Sigmoid colon (tissue), 7 donors: Measurements from ENCODE around the gene GPR42. TPM values are rescaled to one million over a fixed set of nuclear protein-coding genes. Genes with fewer than 3 reads are reported as not detected.

ENCODE experiments used
- DNase-seq: peaks from one replicate; pipeline ENCODE4 v3.0.0-alpha.2; 2019
- H3K27ac ChIP-seq, 4 donors: fragments of 200-600 bp; sonication (generic); one replicate each; pipeline ENCODE4 v1.5.1; 2016 to 2019; ENCODE audit warnings: mild to moderate bottlenecking in 1 of 4
- H3K27me3 ChIP-seq, 3 donors: fragments of 200-600 bp; sonication (generic); one replicate each; pipeline ENCODE4 v1.5.1; 2019; ENCODE audit warnings: mild to moderate bottlenecking in 1 of 3
- H3K36me3 ChIP-seq, 4 donors: fragments of 200-600 bp; sonication (generic); one replicate each; pipeline ENCODE4 v1.5.1; 2016 to 2019
- H3K4me1 ChIP-seq, 4 donors: fragments of 200-600 bp; sonication (generic); one replicate each; pipeline ENCODE4 v1.5.1; 2017 to 2019
- H3K4me3 ChIP-seq, 4 donors: fragments of 200-600 bp; sonication (generic); one replicate each; pipeline ENCODE4 v1.5.1; 2017 to 2019; ENCODE audit warnings: mild to moderate bottlenecking in 2 of 4, moderate library complexity in 1 of 4
- H3K9me3 ChIP-seq, 4 donors: fragments of 200-600 bp in 3 of 4; sonication (generic) in 3 of 4; one replicate each; pipeline versions ENCODE4 v1.5.1 to v1.6.1; 2013 to 2019
- EP300 ChIP-seq, 4 donors: sonication (generic); formaldehyde crosslinking; IDR thresholded peaks; one replicate each; pipeline ENCODE4 v1.6.1; 2017; ENCODE audit warnings: antibody characterized with exemption in 4 of 4
- POLR2A ChIP-seq, 2 donors: fragments of 450-650 bp; IDR thresholded peaks; one replicate each; pipeline ENCODE4 v1.6.1; 2016; ENCODE audit warnings: antibody characterized with exemption in 2 of 2, mild to moderate bottlenecking in 2 of 2, moderate library complexity in 2 of 2
- POLR2AphosphoS5 ChIP-seq, 4 donors: sonication (generic); formaldehyde crosslinking; IDR thresholded peaks; one replicate each; pipeline ENCODE4 v1.6.1; 2017; ENCODE audit warnings: antibody characterized with exemption in 4 of 4
- WGBS, 2 donors: extraction: QIAGEN DNeasy Blood & Tissue Kit; methylation state at CpG; one replicate each; pipeline ENCODE4 v1.1.7; 2013; 5-methylcytosine and 5-hydroxymethylcytosine counted together
- intact Hi-C: fragments of 100-400 bp; cut with DNase I; formaldehyde crosslinking; loops from one replicate; pipeline ENCODE4 v1.15.1; 2023
- polyA plus RNA-seq, 3 donors: library from polyadenylated mRNA; stranded (reverse); fragments of 200-250 nt; gene quantifications; one replicate each; pipeline ENCODE4 v1.2.3, GENCODE V29; 2013
- small RNA-seq, 3 donors: library from RNA; depleted of rRNA; stranded (forward); fragments of <200 nt; gene quantifications; one replicate each; pipeline ENCODE3, GENCODE V24; 2016
- total RNA-seq, 4 donors: library from RNA; depleted of rRNA; stranded (reverse); fragments of >200 nt; gene quantifications; one replicate each; pipeline ENCODE4 v1.1.0, GENCODE V29; 2016
- TF ChIP-seq, protein P1 (sequence below), 4 experiments: fragments of 450-650 bp in 3 of 4; fragments of 200-600 bp in 1 of 4; IDR thresholded peaks; one replicate each; pipeline ENCODE4 v1.5.1; 2016 to 2019; ENCODE audit warnings: antibody characterized with exemption in 4 of 4, mild to moderate bottlenecking in 3 of 4, moderate library complexity in 2 of 4
- donor health status: healthy with polysubstance abuse.
- donor health status: Bipolar disorder and iron deficiency.
- donor health status: healthy.

Gene GPR42
- total and polyA plus RNA-seq, 7 donors: 0.17 to 0.83 (median 0.31) TPM; not detected in 3

DNA sequence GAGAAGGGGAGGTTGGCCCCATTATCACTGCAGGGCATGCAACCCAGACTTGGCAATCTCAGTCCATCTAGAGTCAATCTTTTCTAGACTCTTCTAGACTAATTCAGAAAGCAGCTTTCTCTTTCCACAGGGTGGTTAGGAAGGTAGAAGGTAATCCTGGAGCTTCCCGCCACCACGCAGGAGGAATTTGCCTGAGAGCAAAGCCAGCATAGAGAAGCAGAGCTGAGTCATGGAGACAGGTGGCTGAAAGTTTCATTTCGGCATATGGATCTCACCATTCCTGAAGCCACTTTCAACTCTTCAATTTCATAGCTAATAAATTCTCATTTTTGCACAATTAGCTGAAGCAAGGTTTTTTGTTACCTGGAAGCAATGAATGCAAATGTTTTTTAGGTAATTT is 48.2 kb downstream of the GPR42 start:
- H3K27me3 ChIP-seq: peaks cover 0 to 5% (median 0%) of the 10 kb centered on the region in 3 donors
- 77 to 93% methylated on average over 3 of the region's 3 CpGs for WGBS, 2 donors
- intact Hi-C loops: no loop called here
- no peaks in the 10 kb centered on the region for H3K36me3 ChIP-seq
- no peak overlapping the region for H3K4me3 ChIP-seq
- TF ChIP-seq POLR2AphosphoS5 (IDR thresholded peaks at IDR 0.05) (no peak), POLR2A (IDR thresholded peaks at IDR 0.05) (no peak), EP300 (IDR thresholded peaks at IDR 0.05) (no peak)
- TF ChIP-seq, protein P1, sequence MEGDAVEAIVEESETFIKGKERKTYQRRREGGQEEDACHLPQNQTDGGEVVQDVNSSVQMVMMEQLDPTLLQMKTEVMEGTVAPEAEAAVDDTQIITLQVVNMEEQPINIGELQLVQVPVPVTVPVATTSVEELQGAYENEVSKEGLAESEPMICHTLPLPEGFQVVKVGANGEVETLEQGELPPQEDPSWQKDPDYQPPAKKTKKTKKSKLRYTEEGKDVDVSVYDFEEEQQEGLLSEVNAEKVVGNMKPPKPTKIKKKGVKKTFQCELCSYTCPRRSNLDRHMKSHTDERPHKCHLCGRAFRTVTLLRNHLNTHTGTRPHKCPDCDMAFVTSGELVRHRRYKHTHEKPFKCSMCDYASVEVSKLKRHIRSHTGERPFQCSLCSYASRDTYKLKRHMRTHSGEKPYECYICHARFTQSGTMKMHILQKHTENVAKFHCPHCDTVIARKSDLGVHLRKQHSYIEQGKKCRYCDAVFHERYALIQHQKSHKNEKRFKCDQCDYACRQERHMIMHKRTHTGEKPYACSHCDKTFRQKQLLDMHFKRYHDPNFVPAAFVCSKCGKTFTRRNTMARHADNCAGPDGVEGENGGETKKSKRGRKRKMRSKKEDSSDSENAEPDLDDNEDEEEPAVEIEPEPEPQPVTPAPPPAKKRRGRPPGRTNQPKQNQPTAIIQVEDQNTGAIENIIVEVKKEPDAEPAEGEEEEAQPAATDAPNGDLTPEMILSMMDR (IDR thresholded peaks at IDR 0.05): no peak
- no peaks in the 10 kb centered on the region for H3K9me3 ChIP-seq
- no peak overlapping the region for H3K27ac ChIP-seq
- DNase-seq: no peak
- H3K4me1 ChIP-seq: no peaks in the 10 kb centered on the region

DNA sequence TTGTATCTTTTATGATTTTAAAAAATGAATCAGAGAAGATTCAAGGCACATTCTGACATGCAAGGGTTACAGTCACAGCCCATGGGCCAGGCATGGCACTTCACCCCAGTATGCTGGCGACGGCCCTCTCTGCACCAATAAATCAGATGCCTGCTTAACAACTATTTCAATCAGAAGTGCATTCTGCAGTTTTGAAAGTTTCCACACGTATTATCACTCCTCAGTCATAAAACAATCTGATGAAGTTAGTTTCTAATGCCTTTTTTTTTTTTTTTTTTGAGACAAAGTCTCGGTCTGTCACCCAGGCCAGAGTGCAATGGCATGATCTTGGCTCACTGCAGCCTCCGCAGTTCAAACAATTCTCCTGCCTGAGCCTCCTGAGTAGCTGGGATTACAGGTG is 48.9 kb downstream of the GPR42 start:
- H3K36me3 ChIP-seq: no peaks in the 10 kb centered on the region
- WGBS, 2 donors: 35 to 72% methylated on average over 5 of the region's 5 CpGs
- no peak overlapping the region for H3K27ac ChIP-seq
- DNase-seq: no peak
- H3K4me3 ChIP-seq: no peak overlapping the region
- no peak for TF ChIP-seq POLR2AphosphoS5 (IDR thresholded peaks at IDR 0.05)
- no peak for TF ChIP-seq EP300 (IDR thresholded peaks at IDR 0.05)
- TF ChIP-seq, protein P1 (IDR thresholded peaks at IDR 0.05): no peak
- no peak for TF ChIP-seq POLR2A (IDR thresholded peaks at IDR 0.05)
- H3K9me3 ChIP-seq: no peaks in the 10 kb centered on the region
- H3K4me1 ChIP-seq: no peaks in the 10 kb centered on the region
- peaks cover 0 to 5% (median 0%) of the 10 kb centered on the region in 3 donors for H3K27me3 ChIP-seq
- intact Hi-C loops: no loop called here

DNA sequence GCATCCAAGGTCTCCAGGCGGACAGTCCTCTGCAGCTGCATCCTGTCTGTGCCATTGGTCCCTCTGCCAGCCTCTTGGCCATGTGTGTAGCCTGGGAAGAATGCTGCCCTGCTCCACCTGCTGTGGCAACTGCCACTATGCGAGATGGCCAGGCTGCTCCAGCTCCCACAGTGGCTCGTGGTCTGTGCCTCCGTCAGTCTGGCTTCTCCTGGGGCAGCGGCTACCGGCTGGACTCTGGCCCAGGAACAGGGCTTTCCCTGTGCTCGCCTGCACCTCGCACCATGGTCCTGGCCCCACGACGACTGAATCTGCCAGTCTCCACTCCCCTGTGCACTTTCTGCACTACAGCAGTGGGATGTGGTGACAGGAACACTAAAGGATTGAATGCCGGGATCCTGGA is 50.5 kb downstream of the GPR42 start:
- H3K27ac ChIP-seq: no peak overlapping the region
- TF ChIP-seq, protein P1 (IDR thresholded peaks at IDR 0.05): no peak
- TF ChIP-seq EP300 (IDR thresholded peaks at IDR 0.05) (no peak), POLR2A (IDR thresholded peaks at IDR 0.05) (no peak)
- no peaks in the 10 kb centered on the region for H3K36me3 ChIP-seq
- H3K9me3 ChIP-seq: no peaks in the 10 kb centered on the region
- DNase-seq: no peak
- H3K4me1 ChIP-seq: no peaks in the 10 kb centered on the region
- 76 to 80% methylated on average over 11 of the region's 11 CpGs for WGBS, 2 donors
- no peak overlapping the region for H3K4me3 ChIP-seq
- H3K27me3 ChIP-seq: peaks cover 0 to 5% (median 0%) of the 10 kb centered on the region in 3 donors
- intact Hi-C loops: no loop called here

Small RNA genes lying within 50 kb of the gene (small RNA-seq; reads per million reads assigned to genes)
- 0 reads per million in 3 donors for gene RN7SL491P

Other genes starting within 250 kb of the GPR42 start
- gene LGI4, start 236.0 kb upstream of the GPR42 start, total RNA-seq: 10 to 100 TPM; 29.0 to 47.1 (median 35.1) TPM
- 10 to 100 TPM in 1 of 3 donors, 1 to 10 TPM in 2; 4.2 to 35.7 (median 9.0) TPM for gene LGI4, start 236.0 kb upstream of the GPR42 start, polyA plus RNA-seq
- gene FXYD1, start 232.2 kb upstream of the GPR42 start, total RNA-seq: 100 to 1,000 TPM in 1 of 4 donors, 10 to 100 TPM in 3; 39.1 to 107 (median 44.6) TPM
- gene FXYD1, start 232.2 kb upstream of the GPR42 start, polyA plus RNA-seq: 10 to 100 TPM in 2 of 3 donors, 1 to 10 TPM in 1; 6.0 to 57.7 (median 15.0) TPM
- gene FXYD7, start 227.8 kb upstream of the GPR42 start, total RNA-seq: 1 to 10 TPM in 1 of 4 donors, not detected in 3; 3.3 TPM
- 1 to 10 TPM in 1 of 3 donors, not detected in 2; 1.7 TPM for gene FXYD7, start 227.8 kb upstream of the GPR42 start, polyA plus RNA-seq
- gene FXYD5, start 216.3 kb upstream of the GPR42 start, total RNA-seq: 10 to 100 TPM; 20.1 to 32.4 (median 28.8) TPM
- 100 to 1,000 TPM in 1 of 3 donors, 10 to 100 TPM in 2; 18.5 to 102 (median 27.0) TPM for gene FXYD5, start 216.3 kb upstream of the GPR42 start, polyA plus RNA-seq
- gene FAM187B, start 142.3 kb upstream of the GPR42 start, total RNA-seq: not detected
- not detected for gene FAM187B, start 142.3 kb upstream of the GPR42 start, polyA plus RNA-seq
- 1 to 10 TPM in 3 of 4 donors, under 1 TPM in 1; 0.68 to 3.6 (median 2.3) TPM for gene LSR, start 122.1 kb upstream of the GPR42 start, total RNA-seq
- 100 to 1,000 TPM in 1 of 3 donors, 10 to 100 TPM in 2; 51.8 to 218 (median 61.9) TPM for gene LSR, start 122.1 kb upstream of the GPR42 start, polyA plus RNA-seq
- gene USF2, start 102.1 kb upstream of the GPR42 start, total RNA-seq: 100 to 1,000 TPM in 3 of 4 donors, 10 to 100 TPM in 1; 76.8 to 120 (median 102) TPM
- 10 to 100 TPM; 72.8 to 98.3 (median 76.3) TPM for gene USF2, start 102.1 kb upstream of the GPR42 start, polyA plus RNA-seq
- gene HAMP, start 88.5 kb upstream of the GPR42 start, total RNA-seq: 1 to 10 TPM in 1 of 4 donors, not detected in 3; 3.1 TPM
- gene HAMP, start 88.5 kb upstream of the GPR42 start, polyA plus RNA-seq: under 1 TPM; under 0.01 to 0.92 (median 0.61) TPM
- 1 to 10 TPM in 1 of 4 donors, not detected in 3; 6.1 TPM for gene MAG, start 78.9 kb upstream of the GPR42 start, total RNA-seq
- gene MAG, start 78.9 kb upstream of the GPR42 start, polyA plus RNA-seq: under 1 TPM in 1 of 3 donors, not detected in 2; 0.06 TPM
- 1 to 10 TPM; 1.2 to 4.8 (median 2.7) TPM for gene CD22, start 41.9 kb upstream of the GPR42 start, total RNA-seq
- gene CD22, start 41.9 kb upstream of the GPR42 start, polyA plus RNA-seq: 100 to 1,000 TPM in 1 of 3 donors, 1 to 10 TPM in 1, under 1 TPM in 1; 0.69 to 107 (median 4.8) TPM
- not detected for gene FFAR1, start 23.2 kb upstream of the GPR42 start, total RNA-seq
- gene FFAR1, start 23.2 kb upstream of the GPR42 start, polyA plus RNA-seq: under 1 TPM in 1 of 3 donors, not detected in 2; 0.06 TPM
- 1 to 10 TPM; 1.1 to 1.9 (median 1.5) TPM for gene FFAR3, start 12.6 kb upstream of the GPR42 start, total RNA-seq
- under 1 TPM in 1 of 3 donors, not detected in 2; 0.67 TPM for gene FFAR3, start 12.6 kb upstream of the GPR42 start, polyA plus RNA-seq
- under 1 TPM in 1 of 4 donors, not detected in 3; 0.81 TPM for gene FFAR2, start 77.2 kb downstream of the GPR42 start, total RNA-seq
- under 1 TPM in 2 of 3 donors, not detected in 1; 0.69 to 0.92 TPM for gene FFAR2, start 77.2 kb downstream of the GPR42 start, polyA plus RNA-seq
- gene KRTDAP, start 119.4 kb downstream of the GPR42 start, total RNA-seq: not detected
- not detected for gene KRTDAP, start 119.4 kb downstream of the GPR42 start, polyA plus RNA-seq
- gene DMKN, start 142.6 kb downstream of the GPR42 start, total RNA-seq: 10 to 100 TPM in 3 of 4 donors, 1 to 10 TPM in 1; 6.1 to 39.0 (median 24.4) TPM
- gene DMKN, start 142.6 kb downstream of the GPR42 start, polyA plus RNA-seq: 10 to 100 TPM in 1 of 3 donors, 1 to 10 TPM in 2; 5.5 to 20.6 (median 9.0) TPM
- gene SBSN, start 157.2 kb downstream of the GPR42 start, total RNA-seq: not detected
- 1 to 10 TPM in 1 of 3 donors, under 1 TPM in 1, not detected in 1; 0.17 to 1.2 TPM for gene SBSN, start 157.2 kb downstream of the GPR42 start, polyA plus RNA-seq
- gene GAPDHS, start 162.4 kb downstream of the GPR42 start, total RNA-seq: not detected
- not detected for gene GAPDHS, start 162.4 kb downstream of the GPR42 start, polyA plus RNA-seq
- gene TMEM147, start 174.6 kb downstream of the GPR42 start, total RNA-seq: 10 to 100 TPM; 60.1 to 72.5 (median 69.3) TPM
- 100 to 1,000 TPM in 1 of 3 donors, 10 to 100 TPM in 2; 24.5 to 123 (median 46.2) TPM for gene TMEM147, start 174.6 kb downstream of the GPR42 start, polyA plus RNA-seq
- not detected for gene ATP4A, start 192.6 kb downstream of the GPR42 start, total RNA-seq
- gene ATP4A, start 192.6 kb downstream of the GPR42 start, polyA plus RNA-seq: under 1 TPM in 1 of 3 donors, not detected in 2; 0.10 TPM
- not detected for gene PMIS2, start 215.1 kb downstream of the GPR42 start, total RNA-seq
- gene PMIS2, start 215.1 kb downstream of the GPR42 start, polyA plus RNA-seq: not detected
- 1 to 10 TPM; 4.6 to 9.6 (median 6.1) TPM for gene HAUS5, start 241.7 kb downstream of the GPR42 start, total RNA-seq
- gene HAUS5, start 241.7 kb downstream of the GPR42 start, polyA plus RNA-seq: 10 to 100 TPM in 1 of 3 donors, 1 to 10 TPM in 2; 1.2 to 14.8 (median 1.6) TPM